Bone marrow (tissue), 2 donors: ENCODE measurements around the gene ERGIC1.
"Not testable (repeated sequence)": the region's sequence is repeated elsewhere in the genome, so short reads cannot be mapped to it uniquely, and the experiment has no call there.

ENCODE experiments used
- DNase-seq, 2 donors: peaks; one replicate each; lab custom pipeline; 2025; lab: John Stamatoyannopoulos, UW

ERGIC1 gene

GRCh38 chr5:172847584-172847983 lies 13.5 kb downstream of the ERGIC1 start:
- DNase-seq = not testable (repeated sequence)

GRCh38 chr5:172848419-172848818 lies 14.4 kb downstream of the ERGIC1 start:
- no peak for DNase-seq

- peak in 1 of 2 donors; percentile 46 for DNase-seq
Observed at GRCh38 chr5:172849606-172850453, 15.8 kb downstream of the ERGIC1 start.

GRCh38 chr5:172850454-172850797 lies 16.4 kb downstream of the ERGIC1 start:
- DNase-seq = no peak

GRCh38 chr5:172851254-172851653 lies 17.2 kb downstream of the ERGIC1 start:
- DNase-seq = not testable (repeated sequence)

GRCh38 chr5:172852490-172853354 lies 18.7 kb downstream of the ERGIC1 start:
- no peak for DNase-seq

- DNase-seq = no peak
Observed at GRCh38 chr5:172853355-172853975, 19.4 kb downstream of the ERGIC1 start.

GRCh38 chr5:172854451-172854871 lies 20.4 kb downstream of the ERGIC1 start:
- no peak for DNase-seq

- DNase-seq = no peak
Observed at GRCh38 chr5:172854971-172855370, 20.9 kb downstream of the ERGIC1 start.

- no peak for DNase-seq
Observed at GRCh38 chr5:172855597-172856292, 21.7 kb downstream of the ERGIC1 start.

- DNase-seq = no peak
Observed at GRCh38 chr5:172856336-172856735, 22.3 kb downstream of the ERGIC1 start.

GRCh38 chr5:172857982-172858381 lies 23.9 kb downstream of the ERGIC1 start:
- no peak for DNase-seq

- no peak for DNase-seq
Observed at GRCh38 chr5:172858511-172858989, 24.5 kb downstream of the ERGIC1 start.

GRCh38 chr5:172858990-172859811 lies 25.1 kb downstream of the ERGIC1 start:
- DNase-seq = no peak

GRCh38 chr5:172859966-172860365 lies 25.9 kb downstream of the ERGIC1 start:
- no peak for DNase-seq

GRCh38 chr5:172860520-172861443 lies 26.7 kb downstream of the ERGIC1 start:
- DNase-seq = no peak

- DNase-seq = no peak
Observed at GRCh38 chr5:172861461-172861860, 27.4 kb downstream of the ERGIC1 start.

GRCh38 chr5:172862165-172862801 lies 28.2 kb downstream of the ERGIC1 start:
- DNase-seq = no peak

GRCh38 chr5:172864171-172864570 lies 30.1 kb downstream of the ERGIC1 start:
- not testable (repeated sequence) for DNase-seq
